ENCODE results near the gene TAF11L12. TPM values are rescaled to one million over a fixed set of nuclear protein-coding genes. Genes with fewer than 3 reads are reported as not detected.

The TAF11L12 gene
- total RNA-seq = not detected in 2 replicates

GRCh38 chr5:17610092-17610491 lies at the start of gene TAF11L12:
TSS of gene TAF11L12 (plus strand) at chr5:17610392.

GRCh38 chr5:17585658-17586057 lies 24.5 kb upstream of the TAF11L12 start, which contains the start of gene TAF11L7:
TSS of gene TAF11L7 (minus strand) at chr5:17585758.

DNA sequence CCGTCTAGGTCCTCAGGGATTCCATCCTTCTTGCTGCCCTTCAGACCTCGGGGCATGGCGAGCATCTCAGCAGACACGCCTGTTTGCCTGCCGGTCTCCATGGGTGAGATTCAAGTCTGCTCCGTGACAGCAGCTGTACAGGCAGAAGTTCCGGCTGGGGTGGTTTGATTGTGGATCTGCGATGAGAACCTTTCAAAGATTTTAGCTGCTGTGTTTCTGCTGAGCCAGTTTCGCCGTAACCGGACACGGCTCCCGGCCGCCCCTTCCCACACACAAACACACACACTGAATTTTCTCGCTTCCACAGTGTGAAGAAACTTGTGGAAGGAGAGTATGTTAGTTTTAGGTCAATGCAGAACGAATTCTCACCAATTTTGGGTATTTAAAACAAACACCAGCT lies 19.3 kb upstream of the TAF11L12 start, which contains the start of gene TAF11L8:
Gene TAF11L8, minus strand, starts transcription at position 101 of the 400 bp plus-strand sequence.

GRCh38 chr5:17594255-17594654 lies 15.9 kb upstream of the TAF11L12 start, which contains the start of gene TAF11L9:
TSS of gene TAF11L9 (minus strand) at chr5:17594394.

GRCh38 chr5:17597728-17598127 lies 12.5 kb upstream of the TAF11L12 start, which contains the start of gene TAF11L10:
TSS of gene TAF11L10 (minus strand) at chr5:17597828.

DNA sequence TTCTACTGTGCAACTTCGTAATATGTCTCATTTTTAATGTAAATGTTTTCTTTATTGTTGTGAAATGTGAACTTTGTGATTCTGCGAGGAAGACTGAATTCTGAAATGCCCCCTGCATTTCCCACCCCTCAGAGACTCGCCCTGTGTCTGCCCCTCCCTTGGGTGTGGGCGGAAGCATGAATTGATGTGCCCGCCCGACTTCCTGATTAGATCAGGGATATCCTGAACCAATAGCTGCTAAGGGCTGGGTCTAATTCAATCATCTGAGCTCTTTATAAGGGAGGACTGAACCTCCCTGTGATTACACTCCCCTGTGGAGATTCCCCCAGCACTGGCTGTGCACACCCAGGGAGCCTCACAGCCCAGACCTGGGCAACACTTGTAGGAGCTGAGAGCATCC lies 6.3 kb upstream of the TAF11L12 start, which contains the start of gene TAF11L11:
Gene TAF11L11, plus strand, starts transcription at position 304 of the 400 bp plus-strand sequence.

GRCh38 chr5:17631788-17632187 lies 21.6 kb downstream of the TAF11L12 start, which contains the start of gene TAF11L13:
TSS of gene TAF11L13 (plus strand) at chr5:17632088.

DNA sequence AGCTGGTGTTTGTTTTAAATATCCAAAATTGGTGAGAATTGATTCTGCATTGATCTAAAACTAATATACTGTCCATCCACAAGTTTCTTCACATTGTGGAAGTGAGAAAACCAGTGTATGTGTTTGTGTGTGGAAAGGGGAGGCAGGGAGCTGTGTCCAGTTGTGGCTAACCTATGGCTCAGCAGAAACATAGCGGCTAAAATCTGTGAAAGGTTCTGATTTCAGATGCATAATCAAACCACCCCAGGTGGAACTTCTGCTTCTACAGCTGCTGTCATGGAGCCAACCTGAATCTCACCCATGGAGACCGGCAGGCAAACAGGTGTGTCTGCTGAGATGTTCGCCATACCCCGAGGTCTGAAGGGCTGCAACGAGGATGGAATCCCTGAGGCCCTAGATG lies 24.0 kb downstream of the TAF11L12 start, which contains the start of gene TAF11L14:
Gene TAF11L14, plus strand, starts transcription at position 301 of the 400 bp plus-strand sequence.

Other genes starting within 250 kb of the TAF11L12 start
- not detected in 2 replicates for gene TAF11L2, start 112.2 kb upstream of the TAF11L12 start, total RNA-seq
- gene TAF11L3, start 92.0 kb upstream of the TAF11L12 start, total RNA-seq = not detected in 2 replicates
- not detected in 2 replicates for gene TAF11L4, start 88.6 kb upstream of the TAF11L12 start, total RNA-seq
- not detected in 2 replicates for gene TAF11L5, start 85.2 kb upstream of the TAF11L12 start, total RNA-seq
- gene TAF11L6, start 81.7 kb upstream of the TAF11L12 start, total RNA-seq = not detected in 2 replicates
- gene TAF11L7, start 24.6 kb upstream of the TAF11L12 start, total RNA-seq = not detected in 2 replicates
- not detected in 2 replicates for gene TAF11L8, start 19.4 kb upstream of the TAF11L12 start, total RNA-seq
- gene TAF11L9, start 16.0 kb upstream of the TAF11L12 start, total RNA-seq = not detected in 2 replicates
- not detected in 2 replicates for gene TAF11L10, start 12.6 kb upstream of the TAF11L12 start, total RNA-seq
- not detected in 2 replicates for gene TAF11L11, start 6.2 kb upstream of the TAF11L12 start, total RNA-seq
- not detected in 2 replicates for gene TAF11L13, start 21.7 kb downstream of the TAF11L12 start, total RNA-seq
- not detected in 2 replicates for gene TAF11L14, start 24.1 kb downstream of the TAF11L12 start, total RNA-seq